D341Med (cell line): Measurements from ENCODE around the gene ATP6V1G2.
A peak's percentile ranks its signal among the peaks of the same experiment; 100 is the strongest.

Experiments
- DNase-seq: peaks from one replicate; pipeline ENCODE4 v3.0.0; 2012; ENCODE audit warnings: low spot score

Gene ATP6V1G2

GRCh38 chr6:31547727-31548543, 1.5 kb upstream of the ATP6V1G2 start:
- no peak for DNase-seq

GRCh38 chr6:31546958-31547726, 734 bp upstream of the ATP6V1G2 start, which contains the start of gene NFKBIL1:
NFKBIL1 (plus strand) TSS chr6:31547608; CDS start chr6:31547695, 87 bp downstream.
- DNase-seq: peak; percentile 93

- no peak for DNase-seq
Observed at GRCh38 chr6:31545291-31545690, 1.1 kb downstream of the ATP6V1G2 start.

DNA sequence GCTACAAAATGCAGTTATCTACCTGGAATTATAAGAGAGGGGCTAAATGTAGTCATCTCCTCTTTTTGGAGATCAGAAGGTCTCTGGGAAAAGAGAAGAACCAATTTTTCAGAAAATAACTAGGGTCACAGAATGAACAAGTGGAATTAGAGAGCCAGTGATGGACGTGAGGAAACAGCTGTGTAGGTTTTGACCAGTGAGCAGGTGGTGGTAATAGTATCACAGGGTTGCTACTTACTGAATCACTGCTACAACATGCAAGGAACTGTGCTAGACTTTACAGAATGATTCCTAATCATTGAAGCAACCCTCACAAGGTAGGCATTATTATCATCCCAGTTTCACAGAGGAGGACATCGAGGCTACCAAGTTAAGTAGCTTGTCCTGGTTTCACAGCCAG, 1.7 kb downstream of the ATP6V1G2 start:
- DNase-seq: no peak

- no peak for DNase-seq
Observed at GRCh38 chr6:31543639-31544038, 2.8 kb downstream of the ATP6V1G2 start.

- DNase-seq: peak; percentile 93
Observed at GRCh38 chr6:31541658-31542521, 4.5 kb downstream of the ATP6V1G2 start, which contains the start of gene DDX39B. DDX39B (minus strand) TSS chr6:31542003; CDS start chr6:31540532, 1,471 bp downstream.

GRCh38 chr6:31541059-31541657, 5.2 kb downstream of the ATP6V1G2 start:
- no peak for DNase-seq

DNA sequence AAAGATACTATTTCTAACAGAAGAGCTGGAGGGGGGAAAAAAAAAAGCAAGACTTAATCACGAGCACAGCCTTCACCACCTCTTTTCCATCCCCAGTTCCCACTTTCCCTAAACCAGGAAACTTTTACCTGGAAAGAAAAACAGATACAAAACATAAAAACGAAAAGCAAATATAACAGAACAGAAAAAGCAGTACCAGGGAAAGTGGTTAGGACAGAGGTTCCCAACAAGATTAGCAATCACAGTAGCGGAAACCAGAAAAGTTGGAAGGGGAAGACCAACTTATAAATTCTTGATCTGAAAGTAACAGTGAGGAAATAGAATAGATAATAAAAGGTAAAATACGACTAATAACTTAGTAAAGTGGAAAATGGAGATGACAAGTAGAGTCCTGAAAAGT, 5.8 kb downstream of the ATP6V1G2 start:
- DNase-seq: no peak

DNA sequence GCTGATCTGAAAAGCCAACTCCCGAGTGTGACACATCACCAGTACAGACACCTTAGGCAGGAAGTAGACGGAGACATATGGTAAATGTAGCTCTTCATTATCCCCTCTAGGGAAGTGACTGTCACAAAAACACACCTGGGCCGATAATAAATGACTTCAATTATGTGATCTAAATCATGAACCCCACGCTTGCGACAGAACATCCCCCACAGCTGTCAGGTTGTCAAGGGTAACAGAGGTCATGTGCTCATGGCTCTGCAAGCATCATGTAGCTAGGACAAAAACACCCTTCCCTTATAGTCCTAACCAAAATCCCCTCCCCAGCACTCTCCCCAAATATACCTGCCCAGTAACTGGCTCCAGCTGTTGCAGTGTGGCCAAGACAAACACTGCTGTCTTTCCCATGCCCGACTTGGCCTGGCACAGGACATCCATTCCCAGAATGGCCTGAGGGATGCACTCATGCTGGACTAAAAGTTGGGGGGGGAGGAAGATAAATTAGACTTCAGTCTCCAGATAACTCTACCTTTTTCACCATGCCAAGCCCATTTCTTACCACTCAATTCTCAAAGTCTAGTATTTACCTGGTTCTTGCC, 7.5 kb downstream of the ATP6V1G2 start:
- DNase-seq: no peak

DNA sequence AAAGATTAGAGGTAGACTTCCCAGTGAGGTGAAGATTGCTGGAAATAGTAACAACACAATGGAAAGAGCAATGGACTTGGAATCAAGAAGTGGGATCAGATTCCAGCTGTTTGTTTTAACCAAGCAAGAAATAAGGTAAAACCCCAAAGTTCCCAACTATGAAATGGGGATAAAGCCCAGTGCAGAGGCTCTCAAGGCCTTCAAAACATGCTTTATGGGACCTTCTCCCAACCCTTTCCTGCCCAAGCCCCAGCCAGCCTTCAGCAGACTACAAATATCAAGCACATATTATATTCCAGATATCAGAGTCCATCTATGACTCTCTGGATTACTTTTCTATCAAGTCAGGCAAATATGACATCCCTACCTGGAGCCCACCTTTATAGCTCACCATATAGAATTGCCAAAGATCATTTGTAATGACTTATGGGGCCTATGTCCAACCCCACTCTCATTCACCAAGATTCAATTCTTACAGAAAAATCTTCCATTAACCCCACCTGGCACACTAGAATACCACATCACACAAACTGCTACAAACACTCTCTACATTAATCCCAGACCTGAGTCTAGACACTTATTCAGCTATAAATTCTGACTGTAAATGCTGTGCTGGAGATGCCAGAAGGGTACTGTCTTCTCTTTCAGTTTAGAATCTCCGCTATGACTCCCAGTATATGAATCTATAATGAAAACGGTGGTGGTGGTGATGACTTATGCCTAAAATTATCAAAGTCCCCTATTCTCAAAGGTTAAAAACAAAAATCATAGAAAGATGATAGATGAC, 10.7 kb downstream of the ATP6V1G2 start:
- DNase-seq: no peak

- DNase-seq: no peak
Observed at GRCh38 chr6:31534521-31535040, 11.8 kb downstream of the ATP6V1G2 start.

DNA sequence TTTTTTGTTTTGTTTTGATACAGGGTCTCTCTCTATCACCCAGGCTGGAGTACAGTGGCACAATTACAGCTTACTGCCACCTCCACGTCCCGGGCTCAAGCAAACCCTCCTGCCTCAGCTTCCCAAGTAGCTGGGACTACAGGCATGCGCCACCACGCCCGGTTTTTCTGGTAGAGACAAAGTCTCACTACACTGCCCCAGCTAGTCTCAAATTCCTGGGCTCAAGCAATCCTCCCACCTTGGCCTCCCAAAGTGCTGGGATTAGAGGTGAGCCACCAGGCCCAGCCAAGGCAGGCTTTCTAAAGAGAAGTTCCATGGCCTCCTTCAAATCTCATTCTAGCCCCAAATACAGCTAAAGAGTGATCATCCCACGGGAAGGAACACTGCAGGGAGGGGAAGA, 12.4 kb downstream of the ATP6V1G2 start:
- DNase-seq: no peak

GRCh38 chr6:31533455-31533841, 13.0 kb downstream of the ATP6V1G2 start:
- no peak for DNase-seq

GRCh38 chr6:31532644-31533454, 13.6 kb downstream of the ATP6V1G2 start:
- DNase-seq: no peak

DNA sequence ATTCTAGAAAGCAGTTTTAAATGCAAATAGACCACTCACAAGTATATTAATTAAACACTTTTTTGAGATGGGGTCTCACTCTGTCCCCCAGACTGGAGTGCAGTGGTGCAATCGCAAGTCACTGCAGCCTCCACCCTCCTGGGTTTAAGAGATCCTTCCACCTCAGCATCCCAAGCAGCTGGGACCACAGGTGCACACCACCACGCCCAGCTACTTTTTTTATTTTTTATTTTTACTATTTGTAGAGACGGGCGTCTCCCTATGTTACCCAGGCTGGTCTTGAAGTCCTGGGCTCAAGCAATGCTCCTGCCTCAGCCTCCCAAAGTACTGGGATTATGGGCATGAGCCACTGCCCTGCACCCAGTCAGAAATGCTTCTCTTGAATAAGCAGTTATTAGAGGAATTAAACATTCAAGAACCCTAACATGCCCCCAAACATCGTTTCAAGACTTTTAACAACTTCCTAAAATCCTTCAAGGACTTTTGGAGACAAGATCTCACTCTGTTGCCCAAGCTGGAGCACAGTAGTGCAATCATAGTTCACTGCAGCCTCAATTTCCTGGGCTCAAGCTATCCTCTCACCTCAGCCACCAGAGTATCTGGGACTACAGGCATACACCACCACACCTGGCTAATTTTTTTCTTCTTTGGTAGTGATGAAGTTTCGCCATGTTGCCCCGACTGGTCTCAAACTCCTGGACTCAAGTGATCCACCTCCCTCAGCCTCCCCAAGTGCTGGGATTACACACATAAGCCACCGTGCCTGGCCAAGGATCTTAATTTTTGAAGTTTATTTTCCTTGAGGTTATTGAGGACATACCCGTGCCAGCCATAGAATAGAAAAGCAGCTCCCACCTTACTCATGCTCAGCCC, 14.4 kb downstream of the ATP6V1G2 start:
- no peak for DNase-seq

DNA sequence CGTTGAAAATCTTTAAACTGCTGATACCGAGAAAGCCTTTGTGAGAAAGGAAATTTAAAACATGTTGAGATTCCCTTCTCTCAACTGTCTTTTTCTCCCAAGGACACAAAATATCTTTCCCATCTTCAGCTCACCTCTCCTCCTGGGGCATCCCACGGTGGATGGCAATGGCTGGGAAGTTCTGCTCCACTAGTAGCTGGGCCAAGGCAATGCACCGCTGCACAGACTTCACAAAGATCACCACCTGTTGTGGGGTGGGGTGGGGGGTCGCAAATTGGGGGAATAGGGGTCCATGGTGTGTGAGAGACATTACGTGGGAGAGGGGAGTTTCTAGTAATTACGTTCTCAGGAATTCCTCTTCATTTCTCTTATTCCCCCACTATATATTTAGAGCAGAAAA, 15.2 kb downstream of the ATP6V1G2 start:
- DNase-seq: no peak

DNA sequence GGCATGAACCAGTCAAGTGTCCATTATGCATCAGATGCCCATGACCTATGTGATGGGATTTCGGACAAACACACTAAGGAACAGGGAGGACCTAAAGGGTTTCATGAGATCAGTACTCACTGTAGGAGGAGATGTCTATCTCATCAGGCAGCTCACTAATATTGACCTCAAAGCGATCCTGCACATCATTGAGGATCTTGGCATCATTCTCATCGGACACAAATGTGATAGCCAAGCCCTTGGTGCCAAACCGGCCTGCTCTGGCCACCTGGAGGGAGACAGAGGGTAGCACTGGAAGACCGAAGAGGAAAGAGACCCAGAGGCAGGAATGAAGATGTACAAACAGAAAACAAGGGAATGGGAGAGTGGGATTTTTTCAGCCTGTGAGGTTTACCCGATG, 15.7 kb downstream of the ATP6V1G2 start:
- no peak for DNase-seq
